Mucosa of descending colon (tissue), 3 donors: Measurements from ENCODE around the gene FOXP1. TPM values are rescaled to one million over a fixed set of nuclear protein-coding genes. Genes with fewer than 3 reads are reported as not detected.
A peak's percentile ranks its signal among the peaks of the same experiment; 100 is the strongest.

ENCODE experiments used
- ATAC-seq: fragments of 200-7000 bp; cut with Tn5 transposase; one replicate; pipeline ENCODE4 v1.9.1; 2020; ENCODE audit warnings: mild to moderate bottlenecking, moderate library complexity
- DNase-seq, 3 donors: peaks; one replicate each; pipeline ENCODE4 v3.0.0-alpha.2; 2020
- H3K36me3 ChIP-seq: fragments of 200-600 bp; one replicate; pipeline ENCODE4 v1.8.0; 2021; ENCODE audit warnings: low read depth, mild to moderate bottlenecking
- H3K4me1 ChIP-seq: fragments of 200-600 bp; one replicate; pipeline ENCODE4 v1.8.0; 2021; ENCODE audit warnings: low read depth, mild to moderate bottlenecking
- H3K4me3 ChIP-seq: fragments of 200-600 bp; one replicate; pipeline ENCODE4 v1.8.0; 2021; ENCODE audit warnings: mild to moderate bottlenecking
- H3K9me3 ChIP-seq: fragments of 200-600 bp; one replicate; pipeline ENCODE4 v1.8.0; 2021; ENCODE audit warnings: mild to moderate bottlenecking
- CTCF ChIP-seq: fragments of 200-600 bp; IDR thresholded peaks from one replicate; pipeline ENCODE4 v1.8.0; 2022; ENCODE audit warnings: antibody characterized with exemption, mild to moderate bottlenecking
- intact Hi-C, 2 donors: fragments of 100-400 bp; cut with DNase I in 1 of 2; cut with micrococcal nuclease in 1 of 2; formaldehyde crosslinking; loops; one replicate each; pipeline versions ENCODE4 v1.11.0 to v1.11.1; 2022; cut with DNase I, micrococcal nuclease
- total RNA-seq, 3 donors: library from RNA; stranded (reverse); fragmentation: NEBNext Ultra II Directional in 2 of 3; extraction: Animal tissue kit (Norgen Biotek cat#: 25700) in 2 of 3; gene quantifications; one replicate each; pipeline versions ENCODE4 v1.2.1 to v1.2.4, GENCODE V29; 2021 to 2023
- donor health status: DM: no; HTN: no; CAD: no; lungs with moderate emphysema.
- donor health status: DM: no; HTN: no; CAD: no.
- donor health status: DM: no; HTN: yes; CAD: no.

The FOXP1 gene
- total RNA-seq, 3 donors from 2014 or later, result 133 to 217 (median 214) TPM

DNA sequence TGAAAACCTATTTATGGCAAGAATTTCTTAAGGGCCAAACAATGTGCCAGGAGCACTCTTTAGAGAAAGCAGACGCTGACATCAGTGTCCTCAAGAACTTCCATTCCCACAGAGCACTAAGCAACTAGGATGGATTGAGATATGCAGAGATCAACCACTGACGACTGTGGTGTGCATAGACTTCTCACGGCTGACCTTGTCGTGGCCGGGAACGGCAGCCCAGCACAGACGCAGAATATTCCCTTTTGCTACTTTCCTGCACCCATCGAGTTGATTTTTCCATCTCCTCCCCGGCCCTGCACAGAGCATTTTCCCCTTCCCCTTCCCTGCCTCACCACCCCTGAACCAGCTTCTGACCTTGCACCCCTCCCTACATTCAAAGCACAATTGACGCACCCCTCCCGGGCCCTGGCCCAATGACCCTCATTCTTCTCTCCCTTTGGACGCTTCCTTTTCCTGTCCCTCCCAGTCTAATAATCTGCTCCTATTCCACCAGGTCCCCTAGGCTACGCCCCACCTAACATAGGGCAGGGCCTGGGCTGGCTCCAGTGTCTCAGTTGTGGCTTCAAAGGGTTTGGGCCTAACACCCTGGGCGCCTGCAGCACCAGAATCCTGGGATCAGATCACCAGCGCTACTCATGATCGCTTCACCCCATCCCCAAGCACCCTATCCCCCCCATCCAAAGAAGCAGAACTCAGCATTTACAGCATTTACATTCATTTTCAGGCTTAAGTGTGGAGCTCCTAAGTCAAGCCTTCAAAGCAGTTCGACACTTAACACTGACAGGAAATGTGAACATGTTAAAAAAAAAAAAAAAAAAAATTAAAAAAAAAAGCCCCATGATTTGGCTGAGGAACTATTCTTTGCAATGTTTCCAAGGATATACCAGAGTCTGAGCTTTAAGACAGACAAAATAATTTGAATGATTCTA lies 151.2 kb downstream of the FOXP1 start:
- no peak for ATAC-seq

DNA sequence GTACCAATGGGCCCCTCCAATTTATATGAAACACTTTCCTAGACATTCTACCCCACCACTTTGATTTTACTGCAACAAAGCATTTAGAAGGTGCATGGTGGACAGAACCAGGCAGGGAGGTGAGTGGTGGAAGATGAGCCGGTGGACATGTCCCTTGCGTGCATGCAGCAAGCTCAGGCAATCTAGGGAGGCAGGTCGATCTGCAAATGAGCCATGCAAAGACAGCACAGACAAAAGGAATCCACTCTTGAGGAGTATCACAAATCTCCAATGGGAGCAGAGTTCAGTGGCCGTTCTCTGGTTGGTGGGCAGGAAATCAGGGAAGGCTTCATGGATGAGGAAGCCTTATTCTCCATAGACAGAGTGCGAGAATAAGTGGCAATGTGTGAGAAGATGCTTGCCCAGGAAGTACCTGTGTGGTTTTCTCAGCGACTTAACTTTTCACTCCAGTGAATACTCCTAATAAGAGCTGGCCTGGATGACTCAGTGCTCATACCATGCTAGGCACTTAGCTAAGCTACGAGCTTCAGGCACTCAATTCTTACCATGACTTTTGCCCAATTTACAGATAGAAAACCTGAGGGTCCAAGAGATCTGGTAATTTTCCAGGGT lies 152.5 kb downstream of the FOXP1 start:
- Histone ChIP-seq H3K4me3 (no peak overlapping the region), H3K36me3 (no peaks in the 10 kb centered on the region), H3K9me3 (no peaks in the 10 kb centered on the region), H3K4me1 (peaks cover 17% of the 10 kb centered on the region)
- ATAC-seq, result no peak
- intact Hi-C loops, result no loop called here
- TF ChIP-seq CTCF, result no peak
- no peak for DNase-seq

More for the DNA sequence above, 151.2 kb downstream of the FOXP1 start:
- no peak overlapping the region for H3K4me3 ChIP-seq
- H3K36me3 ChIP-seq, result no peaks in the 10 kb centered on the region
- H3K9me3 ChIP-seq, result no peaks in the 10 kb centered on the region
- DNase-seq, result no peak
- TF ChIP-seq CTCF, result no peak
- peaks cover 17% of the 10 kb centered on the region for H3K4me1 ChIP-seq
- intact Hi-C loops, result no loop called here

- no peak overlapping the region for H3K4me3 ChIP-seq
- peaks cover 17% of the 10 kb centered on the region for H3K4me1 ChIP-seq
- intact Hi-C loops, result no loop called here
- ATAC-seq, result no peak
- DNase-seq, result no peak
- no peaks in the 10 kb centered on the region for H3K9me3 ChIP-seq
- no peak for TF ChIP-seq CTCF
- H3K36me3 ChIP-seq, result no peaks in the 10 kb centered on the region
These were observed 153.9 kb downstream of the FOXP1 start for GRCh38 chr3:71429597-71429988.

DNA sequence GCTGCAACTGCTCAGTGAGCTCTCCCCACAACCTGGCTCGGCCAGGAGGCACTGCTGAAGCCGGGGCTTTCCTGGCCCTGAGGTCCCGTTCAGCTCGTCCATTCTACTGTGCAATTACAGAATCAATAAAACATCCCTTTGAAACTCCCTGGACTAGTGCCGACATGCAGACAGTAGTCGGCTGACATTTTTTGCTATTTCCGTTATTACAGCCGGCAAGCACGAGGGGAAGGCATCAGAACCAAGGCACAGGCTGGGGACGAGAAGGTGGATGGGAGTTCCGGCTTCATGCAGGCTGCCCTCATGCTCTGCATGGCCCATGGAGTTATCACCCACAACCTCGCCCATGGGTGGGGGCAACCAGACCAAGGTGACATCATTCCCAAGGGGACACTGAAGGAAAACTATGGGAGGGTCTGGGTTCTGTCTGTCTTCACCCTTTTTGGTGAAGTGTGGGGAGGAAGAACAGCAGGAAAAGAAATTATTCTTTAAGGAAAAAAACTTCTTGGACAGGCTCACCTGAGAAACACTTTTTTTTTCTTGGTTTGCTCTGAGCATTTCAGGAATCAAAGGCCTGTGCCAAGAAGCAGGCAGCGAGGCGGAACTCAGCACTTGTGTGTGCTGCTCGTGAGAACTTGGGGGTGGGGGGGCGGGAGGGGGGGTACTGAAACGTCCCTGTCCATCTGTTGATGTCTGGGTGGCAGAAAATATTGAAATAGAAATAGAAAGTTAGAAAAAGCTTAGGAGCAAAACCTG lies 154.5 kb downstream of the FOXP1 start:
- ATAC-seq (peak; percentile 79), DNase-seq (peak in 2 of 3 donors; percentile 55 to 56)
- intact Hi-C loops, result no loop called here
- Histone ChIP-seq H3K9me3 (no peaks in the 10 kb centered on the region), H3K4me3 (no peak overlapping the region), H3K4me1 (peaks cover 17% of the 10 kb centered on the region), H3K36me3 (no peaks in the 10 kb centered on the region)
- no peak for TF ChIP-seq CTCF

DNA sequence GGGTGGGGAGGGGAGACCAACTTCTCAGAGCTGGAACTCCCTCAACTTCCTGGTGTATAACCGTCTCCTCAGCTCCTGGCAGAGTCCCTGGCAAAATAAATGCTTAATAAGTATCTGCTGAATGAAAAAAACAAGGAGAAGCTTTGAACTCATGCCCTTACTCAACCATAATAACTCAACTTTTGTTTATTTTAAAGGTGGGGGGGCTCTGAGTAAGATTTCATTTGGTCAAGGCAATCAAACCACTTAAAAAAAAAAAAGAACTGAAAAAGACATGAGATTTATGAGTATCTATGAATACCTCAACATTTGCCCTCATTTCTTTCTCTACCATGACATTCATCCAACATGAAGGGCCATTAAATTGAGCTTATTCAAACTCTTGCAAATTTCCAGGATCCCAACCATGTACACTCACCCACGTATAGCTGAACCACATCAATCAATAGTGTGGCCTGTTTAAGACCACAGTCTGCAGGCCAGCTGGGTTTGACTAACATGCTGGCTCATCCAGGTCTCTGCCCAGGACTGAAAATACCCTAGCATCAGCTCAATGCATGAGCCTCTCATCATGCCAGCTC lies 157.9 kb downstream of the FOXP1 start:
- H3K9me3 ChIP-seq, result no peaks in the 10 kb centered on the region
- intact Hi-C loops, result no loop called here
- H3K4me1 ChIP-seq, result peaks cover 17% of the 10 kb centered on the region
- no peak overlapping the region for H3K4me3 ChIP-seq
- H3K36me3 ChIP-seq, result no peaks in the 10 kb centered on the region
- ATAC-seq (no peak), DNase-seq (no peak)
- TF ChIP-seq CTCF, result no peak
